Progenitor cell of endocrine pancreas (in vitro differentiated cells): ENCODE data around the gene YY1. TPM values are rescaled to one million over a fixed set of nuclear protein-coding genes. Genes with fewer than 3 reads are reported as not detected.
"Not testable (repeated sequence)": the region's sequence is repeated elsewhere in the genome, so short reads cannot be mapped to it uniquely, and the experiment has no call there.

Experiments
- DNase-seq: peaks from one replicate; pipeline ENCODE4 v3.0.0; 2021; ENCODE audit warnings: low spot score; ENCODE audit not compliant: unreplicated experiment
- H3K27ac Mint-ChIP-seq: 2 replicates; pipeline ENCODE4 v1.8.0; 2021; ENCODE audit warnings: mild to moderate bottlenecking, moderate library complexity, mixed read lengths
- H3K27me3 Mint-ChIP-seq: 2 replicates; pipeline ENCODE4 v1.8.0; 2021; ENCODE audit warnings: mixed read lengths
- H3K36me3 Mint-ChIP-seq: 2 replicates; pipeline ENCODE4 v1.8.0; 2022; ENCODE audit warnings: mixed read lengths; ENCODE audit not compliant: insufficient read depth
- H3K4me1 Mint-ChIP-seq: 2 replicates; pipeline ENCODE4 v1.8.0; 2021; ENCODE audit warnings: low read depth, mixed read lengths
- H3K4me3 Mint-ChIP-seq: 2 replicates; pipeline ENCODE4 v1.8.0; 2021; ENCODE audit warnings: low read depth, mild to moderate bottlenecking, moderate library complexity, mixed read lengths
- H3K9me3 Mint-ChIP-seq: 2 replicates; pipeline ENCODE4 v1.8.0; 2021; ENCODE audit warnings: low read depth, mixed read lengths
- total RNA-seq: library from RNA; stranded (reverse); gene quantifications from 2 replicates; pipeline ENCODE4 v1.2.1, GENCODE V29; 2021
- TF ChIP-seq, protein P1 (sequence below): fragments of 200-600 bp; sonication (generic); IDR thresholded peaks from one replicate; pipeline ENCODE4 v1.5.0; 2021; ENCODE audit warnings: antibody characterized with exemption, mild to moderate bottlenecking; ENCODE audit not compliant: unreplicated experiment

Gene YY1
- total RNA-seq, 1 donor from 2014 or later, result 90.2 TPM

DNA sequence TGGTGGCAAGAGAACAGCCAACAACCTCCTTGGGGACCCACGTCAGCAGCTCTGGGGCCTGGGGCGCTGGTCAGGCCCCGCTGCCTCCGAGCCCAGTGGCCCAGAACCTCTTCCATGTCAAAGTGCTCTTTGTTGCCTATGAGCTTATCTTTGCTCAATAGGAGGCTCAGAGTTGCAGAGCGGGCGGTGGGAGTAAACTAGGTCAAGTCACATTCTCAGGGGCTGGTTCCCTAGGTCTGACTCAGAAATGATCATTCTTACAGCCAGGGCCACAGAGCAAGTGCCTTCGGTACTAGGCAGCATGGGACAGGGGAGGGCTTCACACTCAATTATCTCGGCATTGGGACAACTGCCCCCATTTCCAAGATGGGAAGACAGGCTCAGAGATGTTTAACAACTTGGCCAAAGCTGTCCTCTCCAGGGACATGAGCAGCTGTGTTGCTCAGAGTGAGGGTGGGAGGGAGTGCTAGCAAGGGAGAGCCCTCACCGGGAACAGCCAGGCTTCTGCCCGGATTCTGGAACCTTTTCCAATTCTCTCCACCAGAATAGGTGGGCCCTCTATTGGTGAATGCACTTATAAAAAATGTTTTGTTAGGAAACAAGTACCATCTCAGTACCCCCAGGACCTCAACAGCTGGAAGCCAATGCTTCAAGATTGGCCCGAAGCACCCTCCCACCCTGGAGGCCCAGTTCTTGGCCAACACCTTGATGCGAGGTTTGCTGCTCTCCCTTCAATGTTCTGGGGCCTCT is 55.4 kb downstream of the YY1 start:
- TF ChIP-seq, protein P1, sequence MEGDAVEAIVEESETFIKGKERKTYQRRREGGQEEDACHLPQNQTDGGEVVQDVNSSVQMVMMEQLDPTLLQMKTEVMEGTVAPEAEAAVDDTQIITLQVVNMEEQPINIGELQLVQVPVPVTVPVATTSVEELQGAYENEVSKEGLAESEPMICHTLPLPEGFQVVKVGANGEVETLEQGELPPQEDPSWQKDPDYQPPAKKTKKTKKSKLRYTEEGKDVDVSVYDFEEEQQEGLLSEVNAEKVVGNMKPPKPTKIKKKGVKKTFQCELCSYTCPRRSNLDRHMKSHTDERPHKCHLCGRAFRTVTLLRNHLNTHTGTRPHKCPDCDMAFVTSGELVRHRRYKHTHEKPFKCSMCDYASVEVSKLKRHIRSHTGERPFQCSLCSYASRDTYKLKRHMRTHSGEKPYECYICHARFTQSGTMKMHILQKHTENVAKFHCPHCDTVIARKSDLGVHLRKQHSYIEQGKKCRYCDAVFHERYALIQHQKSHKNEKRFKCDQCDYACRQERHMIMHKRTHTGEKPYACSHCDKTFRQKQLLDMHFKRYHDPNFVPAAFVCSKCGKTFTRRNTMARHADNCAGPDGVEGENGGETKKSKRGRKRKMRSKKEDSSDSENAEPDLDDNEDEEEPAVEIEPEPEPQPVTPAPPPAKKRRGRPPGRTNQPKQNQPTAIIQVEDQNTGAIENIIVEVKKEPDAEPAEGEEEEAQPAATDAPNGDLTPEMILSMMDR, result no peak
- Mint-ChIP-seq H3K27ac (no peak overlapping the region), H3K36me3 (peaks cover 5% of the 10 kb centered on the region), H3K4me3 (no peak overlapping the region), H3K4me1 (no peaks in the 10 kb centered on the region), H3K27me3 (no peaks in the 10 kb centered on the region), H3K9me3 (no peaks in the 10 kb centered on the region)
- no peak for DNase-seq

DNA sequence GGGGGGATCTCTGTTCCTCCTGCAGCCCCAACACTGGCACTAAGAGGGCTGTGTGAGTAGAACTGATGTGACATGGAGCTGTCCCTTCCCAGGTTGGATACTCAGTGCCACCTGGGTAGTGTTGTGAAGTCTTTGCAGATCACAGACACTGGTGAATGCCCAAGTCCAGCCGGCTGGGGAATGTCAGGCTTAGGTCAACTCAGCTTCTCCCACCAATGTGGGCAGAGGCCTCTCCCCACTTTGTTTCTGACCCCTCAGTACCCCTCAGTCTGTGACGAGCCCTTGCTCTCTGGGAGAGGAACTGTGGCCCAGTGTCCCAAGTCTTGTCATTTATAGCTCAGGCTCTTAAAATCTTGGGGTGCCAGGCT is 56.0 kb downstream of the YY1 start:
- Mint-ChIP-seq H3K27ac (no peak overlapping the region), H3K4me3 (no peak overlapping the region), H3K36me3 (peaks cover 5% of the 10 kb centered on the region), H3K27me3 (no peaks in the 10 kb centered on the region), H3K9me3 (no peaks in the 10 kb centered on the region), H3K4me1 (no peaks in the 10 kb centered on the region)
- no peak for DNase-seq
- TF ChIP-seq, protein P1, result no peak

DNA sequence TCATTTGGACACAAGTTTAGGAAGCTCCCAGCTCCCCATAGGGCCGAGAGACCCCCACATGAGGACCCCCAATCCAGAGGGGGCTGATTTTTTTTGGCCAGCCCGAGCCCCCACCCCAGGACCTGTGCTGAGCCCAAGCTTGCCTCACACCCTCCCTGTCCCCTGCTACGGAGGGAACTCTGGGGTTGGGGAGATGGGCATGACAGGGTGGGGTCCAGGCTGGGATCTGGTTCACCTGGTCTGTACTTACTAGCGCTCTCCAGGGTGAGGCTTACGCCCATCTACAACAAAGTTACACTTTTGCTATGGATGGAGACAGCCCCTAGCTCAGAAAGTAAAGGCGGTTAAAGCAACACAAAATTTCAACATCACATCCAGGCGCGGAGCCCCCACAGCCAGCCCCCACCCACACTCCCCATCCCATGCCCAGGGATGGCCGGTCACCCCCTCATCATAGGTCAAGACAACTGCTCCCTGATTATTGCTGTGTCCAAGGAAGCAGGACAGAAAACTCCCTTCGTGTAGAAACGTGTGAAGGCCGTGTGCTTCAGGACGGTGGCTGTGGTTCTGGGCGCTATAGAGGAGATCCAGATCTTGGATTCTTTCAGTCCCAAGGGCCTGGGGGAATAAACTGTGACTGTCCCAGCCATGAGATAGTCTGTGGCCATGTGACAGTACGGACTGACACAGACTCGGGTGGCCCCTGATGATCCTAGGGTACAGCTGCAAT is 56.6 kb downstream of the YY1 start:
- Mint-ChIP-seq H3K27ac (no peak overlapping the region), H3K4me1 (no peaks in the 10 kb centered on the region), H3K9me3 (no peaks in the 10 kb centered on the region), H3K4me3 (no peak overlapping the region), H3K36me3 (peaks cover 5% of the 10 kb centered on the region), H3K27me3 (no peaks in the 10 kb centered on the region)
- TF ChIP-seq, protein P1, result no peak
- DNase-seq, result no peak

DNA sequence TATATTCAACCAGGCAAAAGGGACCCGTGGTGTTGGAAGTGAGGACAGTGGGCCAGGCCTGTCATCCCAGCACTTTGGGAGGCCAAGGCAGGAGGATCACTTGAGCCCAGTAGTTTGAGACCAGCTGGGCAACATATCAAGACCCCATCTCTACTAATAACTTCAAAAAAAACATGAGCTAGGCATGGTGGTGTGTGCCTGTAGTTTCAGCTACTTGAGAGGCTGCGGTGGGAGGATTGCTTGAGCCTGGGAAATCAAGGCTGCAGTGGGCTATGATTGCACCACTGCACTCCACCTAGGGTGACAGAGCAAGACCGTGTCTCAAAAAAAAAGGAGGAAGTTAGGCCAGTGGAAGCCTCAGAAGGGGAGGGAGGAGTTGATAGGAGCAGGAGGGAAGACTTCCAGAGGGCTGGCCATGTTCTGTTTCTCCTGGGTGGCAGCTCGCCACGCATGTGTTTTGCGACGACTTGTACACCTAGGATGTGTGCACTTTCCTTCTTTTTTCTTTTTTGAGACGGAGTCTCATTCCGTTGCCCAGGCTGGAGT is 57.2 kb downstream of the YY1 start:
- TF ChIP-seq, protein P1, result no peak
- DNase-seq, result no peak
- H3K4me1 Mint-ChIP-seq, result no peaks in the 10 kb centered on the region
- peaks cover 5% of the 10 kb centered on the region for H3K36me3 Mint-ChIP-seq
- no peak overlapping the region for H3K27ac Mint-ChIP-seq
- H3K9me3 Mint-ChIP-seq, result no peaks in the 10 kb centered on the region
- no peaks in the 10 kb centered on the region for H3K27me3 Mint-ChIP-seq
- no peak overlapping the region for H3K4me3 Mint-ChIP-seq

DNA sequence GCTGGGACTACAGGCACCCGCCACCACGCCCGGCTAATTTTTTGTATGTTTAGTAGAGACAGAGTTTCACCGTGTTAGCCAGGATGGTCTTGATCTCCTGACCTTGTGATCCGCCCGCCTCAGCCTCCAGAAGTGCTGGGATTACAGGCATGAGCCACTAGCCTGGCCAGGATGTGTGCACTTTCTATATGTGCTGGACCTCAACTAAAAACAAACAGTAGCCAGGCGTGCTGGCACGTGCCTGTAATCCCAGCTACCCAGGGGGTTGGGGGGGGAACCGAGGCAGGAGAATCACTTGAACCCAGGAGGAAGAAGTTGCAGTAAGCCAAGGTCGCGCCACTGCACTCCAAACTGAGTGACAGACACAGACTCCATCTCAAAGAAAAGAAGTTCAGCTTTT is 57.8 kb downstream of the YY1 start:
- not testable (repeated sequence) for H3K27me3 Mint-ChIP-seq, H3K27ac Mint-ChIP-seq, H3K36me3 Mint-ChIP-seq, DNase-seq, H3K4me1 Mint-ChIP-seq, H3K4me3 Mint-ChIP-seq, H3K9me3 Mint-ChIP-seq
